DND-41 (cell line): Measurements from ENCODE around the gene RHEX.
A peak's percentile ranks its signal among the peaks of the same experiment; 100 is the strongest.

Experiments
- EZH2 ChIP-seq: IDR thresholded peaks from 3 replicates; pipeline ENCODE4 v1.6.1; 2012; ENCODE audit warnings: borderline replicate concordance, low read depth, mild to moderate bottlenecking, moderate library complexity, low read length, inconsistent platforms; ENCODE audit not compliant: severe bottlenecking
- TF ChIP-seq, protein P1 (sequence below): IDR thresholded peaks from 2 replicates; pipeline ENCODE4 v1.5.1; 2012; ENCODE audit warnings: borderline replicate concordance, low read length, moderate library complexity, mild to moderate bottlenecking; ENCODE audit not compliant: poor library complexity, severe bottlenecking; ENCODE audit errors: extremely low read depth

DNA sequence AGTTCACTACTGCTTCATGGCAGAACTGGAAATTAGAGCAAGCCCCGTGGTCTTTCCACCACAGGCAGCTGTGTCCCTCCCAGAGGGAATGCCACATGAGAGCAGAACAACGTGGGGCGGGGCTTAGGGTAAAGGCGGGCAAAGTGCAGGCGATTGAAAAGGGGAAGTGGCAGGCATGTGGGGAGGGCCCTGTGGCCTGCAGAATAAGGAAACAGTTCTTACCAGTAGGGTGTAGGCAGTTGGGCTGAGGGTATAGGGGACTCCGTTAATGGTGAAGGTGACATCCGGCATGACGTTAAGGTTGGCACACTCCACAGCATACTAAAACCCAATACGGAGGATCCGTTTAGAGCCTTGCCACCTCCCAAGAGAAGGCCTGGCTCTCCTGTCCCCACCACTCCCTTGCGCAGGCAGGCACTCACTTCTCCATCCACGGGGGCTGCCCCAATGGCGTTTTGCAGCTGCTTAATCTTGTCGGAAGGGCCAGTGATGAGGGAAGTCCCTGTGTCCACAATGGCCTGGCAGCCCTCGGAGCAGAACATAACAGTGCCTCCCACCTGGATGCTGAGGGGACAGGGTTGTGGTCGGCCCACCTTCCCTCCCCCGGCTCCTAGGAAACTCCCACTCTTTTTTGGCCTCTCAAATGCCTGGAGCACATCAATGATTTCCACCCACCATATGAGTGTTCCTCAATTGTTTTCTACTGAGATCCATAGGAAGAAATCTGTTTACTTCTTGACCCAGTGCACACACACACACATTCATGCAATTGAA, 40.7 kb upstream of the RHEX start:
- TF ChIP-seq, protein P1, sequence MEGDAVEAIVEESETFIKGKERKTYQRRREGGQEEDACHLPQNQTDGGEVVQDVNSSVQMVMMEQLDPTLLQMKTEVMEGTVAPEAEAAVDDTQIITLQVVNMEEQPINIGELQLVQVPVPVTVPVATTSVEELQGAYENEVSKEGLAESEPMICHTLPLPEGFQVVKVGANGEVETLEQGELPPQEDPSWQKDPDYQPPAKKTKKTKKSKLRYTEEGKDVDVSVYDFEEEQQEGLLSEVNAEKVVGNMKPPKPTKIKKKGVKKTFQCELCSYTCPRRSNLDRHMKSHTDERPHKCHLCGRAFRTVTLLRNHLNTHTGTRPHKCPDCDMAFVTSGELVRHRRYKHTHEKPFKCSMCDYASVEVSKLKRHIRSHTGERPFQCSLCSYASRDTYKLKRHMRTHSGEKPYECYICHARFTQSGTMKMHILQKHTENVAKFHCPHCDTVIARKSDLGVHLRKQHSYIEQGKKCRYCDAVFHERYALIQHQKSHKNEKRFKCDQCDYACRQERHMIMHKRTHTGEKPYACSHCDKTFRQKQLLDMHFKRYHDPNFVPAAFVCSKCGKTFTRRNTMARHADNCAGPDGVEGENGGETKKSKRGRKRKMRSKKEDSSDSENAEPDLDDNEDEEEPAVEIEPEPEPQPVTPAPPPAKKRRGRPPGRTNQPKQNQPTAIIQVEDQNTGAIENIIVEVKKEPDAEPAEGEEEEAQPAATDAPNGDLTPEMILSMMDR: peak; percentile 25
- TF ChIP-seq EZH2: no peak
